NOMO-1 treated with DMSO at 0.1 percent for 48 hours (cell line): ENCODE results near the gene KRTAP9-3.
A peak's percentile ranks its signal among the peaks of the same experiment; 100 is the strongest.
"Not testable (repeated sequence)": the region's sequence is repeated elsewhere in the genome, so short reads cannot be mapped to it uniquely, and the experiment has no call there.

Experiments used
- DNase-seq: peaks from one replicate; lab custom pipeline; 2025; ENCODE audit not compliant: unreplicated experiment; lab: John Stamatoyannopoulos, UW

KRTAP9-3 gene

GRCh38 chr17:41249637-41250240 is 17.5 kb downstream of the KRTAP9-3 start, which contains the start of gene KRTAP9-4:
Gene KRTAP9-4, plus strand, starts transcription at chr17:41249687. Its CDS starts 34 bp downstream, at chr17:41249721.
- DNase-seq = not testable (repeated sequence)

GRCh38 chr17:41251261-41251660 is 19.0 kb downstream of the KRTAP9-3 start:
- no peak for DNase-seq

GRCh38 chr17:41254861-41255260 is 22.6 kb downstream of the KRTAP9-3 start:
- no peak for DNase-seq

GRCh38 chr17:41255381-41256290 is 23.4 kb downstream of the KRTAP9-3 start, which contains the start of gene KRTAP9-9:
Gene KRTAP9-9, plus strand, starts transcription at chr17:41255384.
- not testable (repeated sequence) for DNase-seq

GRCh38 chr17:41256291-41256685 is 24.0 kb downstream of the KRTAP9-3 start:
- DNase-seq = no peak

- no peak for DNase-seq
These were observed 26.2 kb downstream of the KRTAP9-3 start for GRCh38 chr17:41258406-41258805.

- DNase-seq = no peak
These were observed 31.0 kb downstream of the KRTAP9-3 start for GRCh38 chr17:41263212-41263611.

- no peak for DNase-seq
These were observed 32.4 kb downstream of the KRTAP9-3 start for GRCh38 chr17:41264599-41264998.

GRCh38 chr17:41265078-41265477 is 32.8 kb downstream of the KRTAP9-3 start, which contains the start of gene KRTAP9-6:
Gene KRTAP9-6, plus strand, starts transcription at chr17:41265378. Its CDS starts 0 bp downstream, at chr17:41265378.
- no peak for DNase-seq

GRCh38 chr17:41267711-41268110 is 35.5 kb downstream of the KRTAP9-3 start:
- DNase-seq = peak; percentile 69

GRCh38 chr17:41271323-41271722 is 39.1 kb downstream of the KRTAP9-3 start:
- not testable (repeated sequence) for DNase-seq

- DNase-seq = no peak
These were observed 39.6 kb downstream of the KRTAP9-3 start for GRCh38 chr17:41271858-41272257.

GRCh38 chr17:41275648-41276190 is 43.5 kb downstream of the KRTAP9-3 start, which contains the start of gene KRTAP9-7:
Gene KRTAP9-7, plus strand, starts transcription at chr17:41275698. Its CDS starts 0 bp downstream, at chr17:41275698.
- not testable (repeated sequence) for DNase-seq

GRCh38 chr17:41278176-41278955 is 46.1 kb downstream of the KRTAP9-3 start:
- no peak for DNase-seq
